ENCODE results near the gene JAKMIP2. TPM values are rescaled to one million over a fixed set of nuclear protein-coding genes. Genes with fewer than 3 reads are reported as not detected.
"Not testable (repeated sequence)": the region's sequence is repeated elsewhere in the genome, so short reads cannot be mapped to it uniquely, and the experiment has no call there.

The JAKMIP2 gene
- total and polyA plus RNA-seq, 12 donors: 0.06 to 0.71 (median 0.14) TPM; not detected in 3

DNA sequence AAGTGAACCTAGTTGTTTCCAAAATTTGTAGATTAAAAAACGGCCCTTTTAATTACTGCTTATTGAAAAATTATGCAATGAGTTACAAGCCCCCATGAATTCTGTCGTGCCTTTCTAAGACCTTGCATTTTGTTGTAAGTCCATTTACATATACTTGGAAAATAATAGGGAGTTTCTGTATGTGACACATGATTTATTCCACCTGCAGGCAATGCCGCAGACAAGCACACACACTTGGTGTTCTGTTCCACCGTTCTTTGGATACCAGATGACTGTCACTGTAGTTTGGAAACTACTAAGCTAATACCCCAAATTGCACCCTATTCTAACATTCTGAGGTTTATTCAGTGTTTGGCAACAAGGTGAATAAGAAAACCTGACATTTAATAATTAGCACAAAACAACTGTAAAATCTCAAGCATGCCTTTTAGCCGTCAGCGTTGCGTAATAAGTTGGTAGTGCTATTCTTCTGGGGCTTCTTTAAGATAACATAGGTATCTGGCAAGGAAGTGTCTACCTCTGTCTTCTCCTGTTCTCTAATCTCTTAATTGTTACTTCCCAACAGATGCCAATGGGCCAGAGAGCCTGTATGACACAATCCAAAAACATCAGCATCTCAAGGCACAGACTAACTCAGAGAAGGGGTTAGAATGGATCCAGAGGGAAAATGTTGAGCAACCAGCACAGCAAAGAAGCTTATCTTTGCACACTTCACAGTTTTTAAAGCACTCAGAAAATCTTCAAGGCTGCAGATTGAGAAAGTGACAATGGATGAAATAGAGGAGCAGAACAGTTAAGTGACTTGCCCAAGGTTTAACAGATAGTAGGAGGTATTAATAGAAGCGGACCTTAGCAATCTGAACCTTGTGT lies 224.4 kb downstream of the JAKMIP2 start:
- no peaks in the 10 kb centered on the region for H3K27me3 ChIP-seq
- no peak overlapping the region for H3K4me3 ChIP-seq
- ATAC-seq: peak in 3 of 8 donors; percentile 23 to 61 (median 46)
- intact Hi-C loops (cut with DNase I): loop anchor here in 9 of 10 donors (2.0 to 10.0 kb wide), 9 partner anchors 46 to 336 kb away; partner anchors contain the start of gene DPYSL3 (in 1 of the 9)
- no peaks in the 10 kb centered on the region for H3K9me3 ChIP-seq
- peaks cover 0 to 35% (median 14%) of the 10 kb centered on the region in 9 donors for H3K4me1 ChIP-seq
- no peak for DNase-seq
- H3K27ac ChIP-seq: peak overlapping the region in 2 of 10 donors; percentile 26 to 38
- TF ChIP-seq, protein P1, sequence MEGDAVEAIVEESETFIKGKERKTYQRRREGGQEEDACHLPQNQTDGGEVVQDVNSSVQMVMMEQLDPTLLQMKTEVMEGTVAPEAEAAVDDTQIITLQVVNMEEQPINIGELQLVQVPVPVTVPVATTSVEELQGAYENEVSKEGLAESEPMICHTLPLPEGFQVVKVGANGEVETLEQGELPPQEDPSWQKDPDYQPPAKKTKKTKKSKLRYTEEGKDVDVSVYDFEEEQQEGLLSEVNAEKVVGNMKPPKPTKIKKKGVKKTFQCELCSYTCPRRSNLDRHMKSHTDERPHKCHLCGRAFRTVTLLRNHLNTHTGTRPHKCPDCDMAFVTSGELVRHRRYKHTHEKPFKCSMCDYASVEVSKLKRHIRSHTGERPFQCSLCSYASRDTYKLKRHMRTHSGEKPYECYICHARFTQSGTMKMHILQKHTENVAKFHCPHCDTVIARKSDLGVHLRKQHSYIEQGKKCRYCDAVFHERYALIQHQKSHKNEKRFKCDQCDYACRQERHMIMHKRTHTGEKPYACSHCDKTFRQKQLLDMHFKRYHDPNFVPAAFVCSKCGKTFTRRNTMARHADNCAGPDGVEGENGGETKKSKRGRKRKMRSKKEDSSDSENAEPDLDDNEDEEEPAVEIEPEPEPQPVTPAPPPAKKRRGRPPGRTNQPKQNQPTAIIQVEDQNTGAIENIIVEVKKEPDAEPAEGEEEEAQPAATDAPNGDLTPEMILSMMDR (IDR thresholded peaks at IDR 0.05): no peak
- 68 to 69% methylated on average over 8 of the region's 8 CpGs for WGBS, 2 donors
- H3K36me3 ChIP-seq: no peaks in the 10 kb centered on the region

- peaks cover 0 to 54% (median 23%) of the 10 kb centered on the region in 9 donors for H3K4me1 ChIP-seq
- intact Hi-C loops (cut with DNase I): loop anchor here in 8 of 10 donors (5.0 to 10.0 kb wide), 8 partner anchors 43 to 333 kb away; partner anchors contain the start of gene DPYSL3 (in 1 of the 8)
- peak overlapping the region in 8 of 10 donors; percentile 22 to 81 (median 68) for H3K27ac ChIP-seq
- TF ChIP-seq, protein P1 (IDR thresholded peaks at IDR 0.05): no peak
- H3K36me3 ChIP-seq: no peaks in the 10 kb centered on the region
- ATAC-seq (no peak), DNase-seq (no peak)
- peak overlapping the region in 2 of 10 donors; percentile 1 to 20 for H3K4me3 ChIP-seq
- peaks cover 0 to 2% (median 0%) of the 10 kb centered on the region in 11 donors for H3K9me3 ChIP-seq
- 82 to 87% methylated on average over 7 of the region's 7 CpGs for WGBS, 2 donors
- no peaks in the 10 kb centered on the region for H3K27me3 ChIP-seq
Measured at GRCh38 chr5:147555176-147555575, 227.4 kb downstream of the JAKMIP2 start.

DNA sequence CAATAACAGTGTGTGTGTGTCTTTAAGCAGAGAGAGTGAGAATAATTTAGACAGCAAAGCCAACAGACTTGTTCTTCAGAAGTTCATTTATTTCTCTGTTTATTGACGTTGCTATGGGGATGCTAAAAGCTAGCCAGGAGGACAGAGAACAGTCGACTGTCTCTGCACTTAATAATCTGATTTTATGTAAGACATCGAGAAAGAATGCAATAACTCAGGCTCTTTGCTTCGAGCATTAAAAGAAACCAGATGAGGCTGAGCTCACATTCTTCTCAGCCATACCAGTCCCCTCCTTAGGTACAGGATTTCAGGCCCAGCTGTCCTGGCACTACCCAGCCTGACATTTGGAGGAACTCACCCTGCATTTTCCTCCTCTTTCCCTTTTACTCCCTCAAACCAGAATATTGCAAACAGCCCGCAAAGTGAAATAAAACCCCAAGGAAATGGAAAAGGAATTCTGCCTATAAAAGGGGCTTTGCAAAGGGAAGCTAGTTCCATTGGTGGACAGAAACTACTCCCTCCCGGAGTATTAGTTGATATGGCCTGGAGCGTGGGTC lies 228.2 kb downstream of the JAKMIP2 start:
- peak overlapping the region; percentile 22 to 81 (median 62) for H3K27ac ChIP-seq
- H3K27me3 ChIP-seq: no peaks in the 10 kb centered on the region
- DNase-seq (peak in 1 of 2 donors; percentile 13), ATAC-seq (peak; percentile 46 to 78 (median 74))
- TF ChIP-seq, protein P1 (IDR thresholded peaks at IDR 0.05): no peak
- H3K36me3 ChIP-seq: no peaks in the 10 kb centered on the region
- H3K9me3 ChIP-seq: peaks cover 0 to 9% (median 0%) of the 10 kb centered on the region in 11 donors
- WGBS, 2 donors: 32 to 35% methylated on average over 7 of the region's 7 CpGs
- H3K4me1 ChIP-seq: peaks cover 0 to 54% (median 23%) of the 10 kb centered on the region in 9 donors
- peak overlapping the region in 5 of 10 donors; percentile 5 to 31 (median 20) for H3K4me3 ChIP-seq
- intact Hi-C loops (cut with DNase I): loop anchor here in 3 of 10 donors (5.0 to 10.0 kb wide), 3 partner anchors 42 to 50 kb away; partner anchors contain the start of gene DPYSL3 (in 1 of the 3)

GRCh38 chr5:147553817-147554216 lies 228.7 kb downstream of the JAKMIP2 start:
- Histone ChIP-seq H3K27ac (peak overlapping the region; percentile 9 to 81 (median 62)), H3K4me3 (peak overlapping the region in 5 of 10 donors; percentile 5 to 31 (median 20)), H3K4me1 (peaks cover 0 to 50% (median 23%) of the 10 kb centered on the region in 9 donors)
- intact Hi-C loops (cut with DNase I): loop anchor here in 3 of 10 donors (5.0 to 10.0 kb wide), 3 partner anchors 42 to 49 kb away; partner anchors contain the start of gene DPYSL3 (in 1 of the 3)
- 65 to 75% methylated on average over 5 of the region's 5 CpGs for WGBS, 2 donors
- DNase-seq (peak in 1 of 2 donors; percentile 29), ATAC-seq (peak in 5 of 8 donors; percentile 16 to 28 (median 20))
- H3K27me3 ChIP-seq, H3K36me3 ChIP-seq, H3K9me3 ChIP-seq: not testable (repeated sequence)
